ENCODE measurements around the gene CIC. TPM values are rescaled to one million over a fixed set of nuclear protein-coding genes. Genes with fewer than 3 reads are reported as not detected.
A peak's percentile ranks its signal among the peaks of the same experiment; 100 is the strongest.

Gene CIC
- total and polyA plus RNA-seq, 9 of the 15 experiments (the other 6 are each of a cell fraction or from before 2014, with no cell fraction given), result 0.07 to 44.7 (median 8.6) TPM

GRCh38 chr19:42242512-42243409 is 26.3 kb upstream of the CIC start, which contains the start of gene GSK3A (continued):
- TF ChIP-seq PKNOX1 (IDR thresholded peaks at IDR 0.05) (peak; percentile 97), ZNF445 (CRISPR knock-in tag; IDR thresholded peaks at IDR 0.05; ENCODE audit: low read depth) (peak; percentile 62; the same call in 1 of the 2 replicates), KLF6 (CRISPR knock-in tag; IDR thresholded peaks at IDR 0.05; ENCODE audit: borderline replicate concordance) (0 out of 2 replicates have a peak, but pooled peaks have one; percentile 16), ZEB2 (IDR thresholded peaks at IDR 0.05) (peak; percentile 96), E2F6 (IDR thresholded peaks at IDR 0.05; ENCODE audit: borderline replicate concordance in 1 of 2, extremely low read depth in 1 of 2, insufficient read depth in 1 of 2, insufficient read length in 1 of 2, low read depth in 1 of 2, low read length in 1 of 2, poor library complexity in 1 of 2, severe bottlenecking in 1 of 2) (peak; percentile 56 to 64), POLR2G (IDR thresholded peaks at IDR 0.05; ENCODE audit: low read depth, low read length) (peak; percentile 88), MXI1 (IDR thresholded peaks at IDR 0.05; ENCODE audit: low read depth, low read length) (peak; percentile 88), AFF1 (IDR thresholded peaks at IDR 0.05; ENCODE audit: low read depth in 1 of 2, partially characterized antibody in 2 of 2) (peak; percentile 61 to 100), HSF4 (CRISPR knock-in tag; IDR thresholded peaks at IDR 0.05; ENCODE audit: borderline replicate concordance) (no peak), PHB (CRISPR knock-in tag; IDR thresholded peaks at IDR 0.05) (no peak), GABPB1 (CRISPR knock-in tag; IDR thresholded peaks at IDR 0.05) (peak; percentile 76; the same call in 1 of the 2 replicates), KLF1 (tag; IDR thresholded peaks at IDR 0.05) (peak; percentile 75), HMG20B (CRISPR knock-in tag; IDR thresholded peaks at IDR 0.05) (no peak), THRB (CRISPR knock-in tag; conservative IDR thresholded peaks at IDR 0.05) (peak; percentile 50), NR2C2 (CRISPR knock-in tag; IDR thresholded peaks at IDR 0.05) (peak; percentile 82), NR2C2 (tag; IDR thresholded peaks at IDR 0.05) (peak; percentile 99), STAT5A (IDR thresholded peaks at IDR 0.05; ENCODE audit: borderline replicate concordance, low read length) (peak; percentile 18; the same call in 1 of the 2 replicates), MBD2 (IDR thresholded peaks at IDR 0.05; ENCODE audit: borderline replicate concordance, low read depth) (peak; percentile 90)
